Mucosa of rectum (tissue), 2 donors: Measurements from ENCODE around the gene NFIX.
A peak's percentile ranks its signal among the peaks of the same experiment; 100 is the strongest.

Source experiments
- H3K27ac ChIP-seq, 2 donors: one replicate each; pipeline ENCODE4 v1.7.0; 2013; ENCODE audit warnings: inconsistent platforms in 2 of 2, low read depth in 2 of 2, low read length in 2 of 2
- H3K27me3 ChIP-seq, 2 donors: one replicate each; pipeline ENCODE4 v1.7.0; 2013; ENCODE audit warnings: low read length in 2 of 2; ENCODE audit not compliant: control insufficient read depth in 2 of 2, insufficient read depth in 2 of 2
- H3K36me3 ChIP-seq, 2 donors: one replicate each; pipeline ENCODE4 v1.7.0; 2013; ENCODE audit warnings: low read length in 2 of 2; ENCODE audit not compliant: control insufficient read depth in 2 of 2, insufficient read depth in 2 of 2
- H3K4me1 ChIP-seq, 2 donors: one replicate each; pipeline ENCODE4 v1.7.0; 2013; ENCODE audit warnings: low read length in 2 of 2, mild to moderate bottlenecking in 1 of 2; ENCODE audit not compliant: control insufficient read depth in 2 of 2, insufficient read depth in 2 of 2
- H3K4me3 ChIP-seq, 2 donors: one replicate each; pipeline ENCODE4 v1.7.0; 2013; ENCODE audit warnings: low read length in 2 of 2
- H3K9ac ChIP-seq, 2 donors: one replicate each; pipeline ENCODE4 v1.7.0; 2013; ENCODE audit warnings: low read length in 2 of 2, low read depth in 1 of 2, mild to moderate bottlenecking in 1 of 2
- H3K9me3 ChIP-seq, 2 donors: one replicate each; pipeline ENCODE4 v1.7.0; 2013; ENCODE audit warnings: low read length in 2 of 2; ENCODE audit not compliant: control insufficient read depth in 2 of 2
- donor health status: healthy.
- donor health status: Normal muscosa, but diverticular disease.

NFIX gene

DNA sequence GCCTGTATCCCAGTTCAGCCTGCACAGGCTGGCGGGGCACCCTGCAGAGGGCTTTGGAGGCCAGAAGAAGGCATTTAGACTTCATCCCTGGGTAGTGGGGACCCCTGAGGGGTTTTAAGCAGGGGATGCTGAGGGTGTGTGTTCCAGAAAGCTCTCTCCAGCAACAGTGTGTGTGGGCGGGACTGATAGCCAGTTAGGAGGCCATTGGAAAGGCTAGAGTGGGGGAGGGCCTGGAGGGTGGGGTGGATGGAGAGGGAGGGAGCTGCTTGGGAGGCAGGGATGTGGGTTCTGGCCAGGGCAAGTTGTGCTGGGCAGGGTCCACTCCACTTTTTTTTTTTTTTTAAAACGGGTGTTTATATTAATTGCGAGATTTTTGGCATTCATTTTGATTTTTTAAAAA lies 79.1 kb downstream of the NFIX start:
- Histone ChIP-seq H3K36me3 (peaks cover 12 to 17% of the 10 kb centered on the region in 2 donors), H3K27ac (no peak overlapping the region), H3K4me3 (no peak overlapping the region), H3K4me1 (peaks cover 27% of the 10 kb centered on the region in 2 donors), H3K27me3 (no peaks in the 10 kb centered on the region), H3K9me3 (no peaks in the 10 kb centered on the region), H3K9ac (no peak overlapping the region)

DNA sequence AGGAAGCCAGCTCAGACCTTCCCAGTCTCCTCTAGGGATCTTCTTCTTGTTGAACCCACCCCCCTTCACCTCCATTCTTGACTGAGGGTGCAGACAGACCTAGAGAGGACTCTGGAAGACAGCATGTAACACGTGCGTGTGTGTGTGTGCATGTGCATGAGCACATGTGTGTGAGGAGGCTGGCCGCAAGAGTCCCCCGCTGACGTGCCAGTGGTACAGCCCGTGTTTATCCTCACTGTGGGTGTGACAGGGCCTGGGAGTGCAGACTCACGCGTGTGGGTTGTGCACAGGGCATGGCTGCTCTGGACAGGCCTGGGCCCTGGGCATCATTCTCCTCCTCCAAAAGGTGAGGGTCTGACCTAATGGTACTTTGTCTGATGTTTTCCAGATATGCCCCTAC lies 81.0 kb downstream of the NFIX start:
- Histone ChIP-seq H3K27ac (no peak overlapping the region), H3K4me3 (no peak overlapping the region), H3K9me3 (no peaks in the 10 kb centered on the region), H3K4me1 (peaks cover 28 to 37% of the 10 kb centered on the region in 2 donors), H3K9ac (no peak overlapping the region), H3K27me3 (no peaks in the 10 kb centered on the region), H3K36me3 (peaks cover 12 to 17% of the 10 kb centered on the region in 2 donors)

DNA sequence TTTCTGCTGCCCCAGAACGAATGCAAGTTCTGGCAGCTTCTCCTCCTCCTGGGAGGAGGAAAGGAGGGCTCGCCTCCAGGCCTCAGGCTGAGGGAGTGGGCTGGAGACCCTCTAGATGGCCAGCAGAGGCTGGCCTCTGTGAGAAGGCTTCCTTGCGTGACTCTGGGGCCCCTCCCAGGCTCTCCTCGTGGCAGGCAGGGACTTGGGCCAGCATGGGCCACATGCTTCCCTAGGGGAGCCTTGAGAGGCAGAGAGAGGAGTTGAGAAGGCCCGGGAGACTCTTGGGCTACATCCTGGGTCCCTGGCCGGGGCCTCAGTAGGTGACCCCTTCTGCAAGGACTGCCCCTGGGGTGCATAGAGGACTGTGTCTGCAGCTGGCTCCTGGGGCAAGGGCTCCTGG lies 81.5 kb downstream of the NFIX start:
- H3K4me3 ChIP-seq, result no peak overlapping the region
- H3K4me1 ChIP-seq, result peaks cover 28 to 37% of the 10 kb centered on the region in 2 donors

DNA sequence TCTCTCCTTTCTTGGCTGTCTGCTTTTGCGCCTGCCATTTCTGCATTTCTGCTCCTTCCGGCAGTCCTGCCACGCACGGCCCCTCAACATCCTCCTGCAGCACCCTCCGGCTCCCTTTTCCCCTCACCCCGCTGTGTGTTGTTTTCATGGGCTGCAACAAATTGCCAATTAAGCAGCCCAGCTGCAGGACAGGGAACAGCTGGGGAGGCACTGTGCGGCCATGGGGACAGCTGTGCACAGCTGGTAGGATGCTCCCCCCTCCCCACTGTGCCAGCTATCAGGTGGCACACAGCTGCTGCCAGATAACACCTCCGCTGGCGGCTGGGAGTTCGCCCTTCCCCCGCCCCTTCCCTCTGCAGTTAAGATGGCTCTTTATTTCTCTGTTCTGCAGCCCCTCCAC lies 82.0 kb downstream of the NFIX start:
- peaks cover 12 to 17% of the 10 kb centered on the region in 2 donors for H3K36me3 ChIP-seq
- H3K9ac ChIP-seq, result no peak overlapping the region
- peaks cover 28 to 37% of the 10 kb centered on the region in 2 donors for H3K4me1 ChIP-seq

More for the DNA sequence above, 81.5 kb downstream of the NFIX start:
- Histone ChIP-seq H3K27me3 (no peaks in the 10 kb centered on the region), H3K27ac (no peak overlapping the region), H3K9ac (no peak overlapping the region), H3K9me3 (no peaks in the 10 kb centered on the region), H3K36me3 (peaks cover 12 to 17% of the 10 kb centered on the region in 2 donors)

DNA sequence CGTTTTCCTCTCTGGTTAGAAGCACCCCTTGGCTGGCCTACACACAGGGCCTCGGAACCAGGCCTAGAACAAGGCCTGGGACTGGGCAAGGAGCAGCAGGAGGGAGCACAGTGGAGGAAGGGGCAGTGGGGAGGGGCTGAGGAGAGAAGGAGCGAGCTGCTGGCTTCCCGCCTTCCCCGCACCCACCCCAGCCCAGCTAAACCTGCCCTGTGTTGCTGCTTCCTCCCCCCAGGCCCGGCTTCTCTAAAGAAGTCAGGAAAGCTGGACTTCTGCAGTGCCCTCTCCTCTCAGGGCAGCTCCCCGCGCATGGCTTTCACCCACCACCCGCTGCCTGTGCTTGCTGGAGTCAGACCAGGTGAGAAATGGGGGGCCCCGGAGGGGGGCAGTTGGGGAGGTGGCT lies 83.1 kb downstream of the NFIX start:
- H3K9me3 ChIP-seq, result no peaks in the 10 kb centered on the region
- no peaks in the 10 kb centered on the region for H3K27me3 ChIP-seq
- H3K4me3 ChIP-seq, result no peak overlapping the region
- H3K27ac ChIP-seq, result peak overlapping the region; percentile 85 to 90
- H3K36me3 ChIP-seq, result peaks cover 13 to 21% of the 10 kb centered on the region in 2 donors
- peak overlapping the region in 1 of 2 donors; percentile 52 for H3K9ac ChIP-seq
- H3K4me1 ChIP-seq, result peaks cover 28 to 37% of the 10 kb centered on the region in 2 donors

More for the DNA sequence above, 82.0 kb downstream of the NFIX start:
- H3K4me3 ChIP-seq, result no peak overlapping the region
- no peaks in the 10 kb centered on the region for H3K27me3 ChIP-seq
- no peak overlapping the region for H3K27ac ChIP-seq
- H3K9me3 ChIP-seq, result no peaks in the 10 kb centered on the region

DNA sequence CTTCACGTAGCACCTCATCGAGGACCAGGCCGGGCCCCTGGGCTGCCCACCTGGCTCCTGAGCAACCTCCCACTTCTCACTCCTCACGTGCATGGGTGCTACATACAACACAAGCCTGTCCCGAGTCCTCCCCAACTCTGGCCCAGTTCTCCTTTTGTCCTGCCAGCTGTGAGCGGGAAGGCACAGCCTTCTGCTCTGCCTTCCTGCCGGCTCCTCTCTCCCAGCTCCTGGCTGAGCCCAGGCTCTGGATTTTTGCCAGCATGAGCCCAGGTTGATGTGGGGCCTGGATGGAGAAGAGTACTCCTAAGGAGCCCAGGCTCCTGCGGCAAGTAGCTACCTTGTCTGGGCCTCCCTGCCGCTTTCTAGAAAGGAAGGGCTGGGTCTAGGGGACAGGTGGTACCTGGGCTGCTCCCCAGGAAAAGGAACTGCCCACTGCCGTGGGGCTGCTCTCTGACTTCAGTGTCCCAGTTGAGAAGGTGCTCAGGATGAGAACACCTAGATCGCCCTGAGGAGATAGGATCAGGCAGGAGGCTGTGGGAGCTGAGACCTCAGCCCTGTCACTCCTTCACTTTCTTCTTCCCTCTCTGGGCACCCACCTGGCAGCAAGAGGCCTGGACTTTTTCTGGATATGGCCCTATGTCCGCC lies 83.7 kb downstream of the NFIX start:
- peaks cover 28 to 37% of the 10 kb centered on the region in 2 donors for H3K4me1 ChIP-seq
- no peak overlapping the region for H3K4me3 ChIP-seq
- H3K9me3 ChIP-seq, result no peaks in the 10 kb centered on the region
- no peaks in the 10 kb centered on the region for H3K27me3 ChIP-seq
- H3K27ac ChIP-seq, result peak overlapping the region; percentile 85 to 90
- H3K36me3 ChIP-seq, result peaks cover 13 to 18% of the 10 kb centered on the region in 2 donors
- peak overlapping the region; percentile 41 to 52 for H3K9ac ChIP-seq

DNA sequence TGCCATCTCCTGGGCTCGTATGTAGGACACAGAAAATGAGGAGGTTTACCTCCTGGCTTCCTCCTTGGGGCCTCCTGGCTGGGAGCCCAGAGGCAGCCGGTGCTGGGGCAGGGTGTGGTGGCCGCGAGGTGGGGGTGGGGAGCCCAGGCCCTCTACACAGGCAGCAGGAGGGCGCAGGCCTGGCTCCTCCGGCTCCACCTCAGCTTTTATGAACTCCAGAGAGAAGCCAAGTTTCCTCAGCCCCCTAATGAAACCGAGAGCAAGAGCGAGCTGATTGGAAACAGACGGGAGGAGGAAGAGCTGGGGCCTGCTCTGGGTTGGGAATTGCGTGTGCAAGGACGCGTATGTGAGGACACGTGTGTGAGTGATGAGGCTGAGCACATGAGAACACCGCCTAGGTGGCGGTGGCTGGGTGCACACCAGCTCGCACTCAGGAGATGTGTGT lies 84.3 kb downstream of the NFIX start:
- Histone ChIP-seq H3K9me3 (no peaks in the 10 kb centered on the region), H3K4me3 (no peak overlapping the region), H3K27me3 (no peaks in the 10 kb centered on the region), H3K27ac (peak overlapping the region; percentile 85 to 90), H3K36me3 (peaks cover 13 to 17% of the 10 kb centered on the region in 2 donors), H3K9ac (peak overlapping the region; percentile 41 to 52), H3K4me1 (peaks cover 28 to 37% of the 10 kb centered on the region in 2 donors)

DNA sequence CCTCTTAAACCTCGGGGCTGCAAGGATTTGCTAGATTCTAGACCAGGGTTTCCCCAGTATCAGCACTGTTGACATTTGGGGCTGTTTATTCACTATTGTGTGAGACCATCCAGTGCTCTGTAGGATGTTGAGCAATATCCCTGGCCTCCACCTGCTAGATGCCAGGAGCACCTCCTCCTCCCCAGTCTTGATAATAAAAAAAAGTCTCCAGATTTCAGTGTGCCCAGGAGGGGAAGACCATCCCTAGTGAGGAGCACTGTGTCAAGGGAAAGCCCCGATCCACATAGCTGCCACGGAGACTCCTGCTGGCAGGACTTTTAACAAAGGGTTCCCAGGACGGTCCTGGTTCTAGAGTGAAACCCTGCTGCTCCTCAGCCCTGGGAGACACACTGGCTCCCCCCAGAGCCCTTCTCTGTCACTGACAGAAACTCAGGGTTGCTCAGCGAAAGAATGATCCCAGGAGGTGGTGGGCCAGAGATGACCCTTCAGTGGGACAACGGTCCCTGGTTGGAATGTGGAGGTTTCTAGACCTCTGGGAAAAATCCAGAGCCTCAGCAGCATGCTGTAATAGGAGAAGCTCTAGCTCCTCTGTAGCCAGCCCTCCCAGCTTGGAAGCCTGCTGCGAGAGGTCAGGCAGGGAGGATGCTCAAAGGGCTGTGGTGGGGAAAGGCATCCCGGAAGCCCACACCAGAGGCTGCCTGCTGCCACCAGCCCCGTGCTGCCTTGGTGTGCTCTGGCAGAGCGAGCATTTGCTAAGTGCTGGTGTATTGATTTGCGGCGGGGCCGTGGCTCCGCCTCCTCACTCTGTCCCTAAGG lies 87.1 kb downstream of the NFIX start:
- Histone ChIP-seq H3K27me3 (no peaks in the 10 kb centered on the region), H3K9me3 (no peaks in the 10 kb centered on the region), H3K9ac (no peak overlapping the region), H3K4me1 (peaks cover 28% of the 10 kb centered on the region in 2 donors), H3K36me3 (peaks cover 10% of the 10 kb centered on the region in 2 donors), H3K27ac (no peak overlapping the region), H3K4me3 (no peak overlapping the region)

DNA sequence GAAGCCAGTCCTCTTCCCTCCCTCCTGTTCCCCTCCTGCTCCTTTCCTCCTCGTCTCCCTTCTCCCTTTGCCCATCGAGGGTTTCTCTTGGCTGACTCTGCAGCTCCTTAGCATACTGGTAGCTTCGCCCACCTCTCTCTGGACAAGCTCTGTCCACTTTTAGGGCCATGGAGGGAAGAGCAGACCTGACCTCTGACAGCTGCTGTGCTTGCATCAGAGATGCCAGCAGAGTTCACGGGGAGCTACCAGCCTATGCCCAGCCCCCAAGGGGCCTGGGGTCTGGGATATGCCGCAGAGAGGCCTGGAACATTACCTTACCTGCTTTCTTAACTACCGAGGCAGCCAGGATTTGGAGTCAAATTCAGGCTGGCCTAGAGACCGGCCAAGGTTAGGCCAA lies 87.7 kb downstream of the NFIX start:
- no peaks in the 10 kb centered on the region for H3K9me3 ChIP-seq
- H3K4me3 ChIP-seq, result no peak overlapping the region
- H3K27me3 ChIP-seq, result no peaks in the 10 kb centered on the region
- peaks cover 23 to 24% of the 10 kb centered on the region in 2 donors for H3K4me1 ChIP-seq
- no peak overlapping the region for H3K27ac ChIP-seq
- H3K9ac ChIP-seq, result no peak overlapping the region
- H3K36me3 ChIP-seq, result peaks cover 10% of the 10 kb centered on the region in 2 donors

DNA sequence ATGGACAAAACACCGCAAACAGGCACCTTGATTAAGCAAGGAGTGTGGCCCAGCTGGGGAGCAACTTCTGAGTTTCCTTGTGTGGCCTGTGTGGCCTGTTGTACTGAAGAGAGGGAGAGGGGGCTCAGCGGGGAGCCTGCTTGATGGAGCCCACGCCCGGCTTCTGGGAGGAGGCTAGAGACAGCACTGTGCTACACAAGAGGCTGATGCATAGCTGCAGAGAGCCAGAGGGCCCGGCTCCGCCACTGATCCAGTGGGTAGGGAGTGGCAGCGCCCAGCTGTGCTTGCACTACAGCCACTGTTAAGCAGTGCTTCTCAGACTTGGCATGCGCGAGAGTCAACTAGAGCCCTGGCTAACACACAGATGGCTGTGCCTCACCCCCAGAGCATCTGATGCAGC lies 88.4 kb downstream of the NFIX start:
- no peak overlapping the region for H3K9ac ChIP-seq
- no peak overlapping the region for H3K27ac ChIP-seq
- H3K4me3 ChIP-seq, result no peak overlapping the region
- H3K36me3 ChIP-seq, result peaks cover 10% of the 10 kb centered on the region in 2 donors
- H3K27me3 ChIP-seq, result no peaks in the 10 kb centered on the region
- peaks cover 17% of the 10 kb centered on the region in 2 donors for H3K4me1 ChIP-seq
- no peaks in the 10 kb centered on the region for H3K9me3 ChIP-seq
